ENCODE data around the gene KRTAP5-10. TPM values are rescaled to one million over a fixed set of nuclear protein-coding genes. Genes with fewer than 3 reads are reported as not detected.

The KRTAP5-10 gene
- total and polyA plus RNA-seq, 2 donors (not counting 3 experiments of a cell fraction or from before 2014, with no cell fraction given): not detected

GRCh38 chr11:71562120-71562519 is 3.2 kb upstream of the KRTAP5-10 start:
- DNase-seq (ENCODE audit: low read depth, low spot score): no peak
- dilution Hi-C loops (cut with MboI; ENCODE audit: extremely low pct_ligation_motif_present, low sequenced_read_pairs): no loop called here

More at GRCh38 chr11:71562120-71562519, 3.2 kb upstream of the KRTAP5-10 start:
- H3K4me2 ChIP-seq (ENCODE audit: insufficient read depth, low read length): no peak overlapping the region
- H3K9ac ChIP-seq (replicated peaks; ENCODE audit: extremely low read depth, insufficient read depth, low read length): no peak overlapping the region
- H3K9me1 ChIP-seq (replicated peaks; ENCODE audit: control insufficient read depth, extremely low read depth, insufficient read depth, low read length): no peaks in the 10 kb centered on the region
- BruUV-seq (replicated peaks): no TSS peak
- no peak for TF ChIP-seq MYC (IDR thresholded peaks at IDR 0.05; ENCODE audit: low read depth, low read length)
- no peak for TF ChIP-seq FOS (IDR thresholded peaks at IDR 0.05; ENCODE audit: borderline replicate concordance, insufficient read depth, low read length)
- TF ChIP-seq POLR2AphosphoS5 (IDR thresholded peaks at IDR 0.05; ENCODE audit: insufficient read depth, low read depth, low read length): no peak
- TF ChIP-seq JUN (IDR thresholded peaks at IDR 0.05; ENCODE audit: borderline replicate concordance, insufficient read depth, insufficient read length, low read depth): no peak
- TF ChIP-seq EZH2 (IDR thresholded peaks at IDR 0.05; ENCODE audit: borderline replicate concordance, low read depth, low read length, severe bottlenecking): no peak
- no peak for TF ChIP-seq POLR2A (IDR thresholded peaks at IDR 0.05; ENCODE audit: low read depth, low read length)
- no peak for TF ChIP-seq MAX (IDR thresholded peaks at IDR 0.05; ENCODE audit: insufficient read depth, insufficient read length)
- TF ChIP-seq CTCF (IDR thresholded peaks at IDR 0.05; ENCODE audit: extremely low read depth in 1 of 2, insufficient read depth in 1 of 2, low read depth in 1 of 2, low read length in 2 of 2): no peak
- no peak for TF ChIP-seq GATA2 (IDR thresholded peaks at IDR 0.05; ENCODE audit: insufficient read depth, insufficient read length, low read depth, low read length)
- intact Hi-C loops (cut with micrococcal nuclease): loop anchor here (5.0 kb wide), 1 partner anchor 115 kb away; the partner anchor contains the start of gene DHCR7
- ChIA-PET POLR2A (no interaction called here), CTCF (interaction anchor here (0.6 kb wide), 1 partner anchor 1079 kb away, joined by 3 read pairs; no protein-coding TSS in a partner anchor)
- H3K27ac ChIP-seq (ENCODE audit: insufficient read depth, low read depth, low read length): no peak overlapping the region
- H3K4me3 ChIP-seq (replicated peaks in 1 of 3; ENCODE audit: insufficient read depth in 1 of 3, low read depth in 1 of 3, low read length in 3 of 3): no peak overlapping the region
- no peaks in the 10 kb centered on the region for H4K20me1 ChIP-seq (replicated peaks; ENCODE audit: control insufficient read depth, extremely low read depth, insufficient read depth, low read length)
- no peaks in the 10 kb centered on the region for H3K79me2 ChIP-seq (ENCODE audit: control insufficient read depth, insufficient read depth, low read length)
- FAIRE-seq: no peak
- no peaks in the 10 kb centered on the region for H3K9me3 ChIP-seq (replicated peaks; ENCODE audit: control insufficient read depth, insufficient read depth, low read length)
- no peaks in the 10 kb centered on the region for H3K36me3 ChIP-seq (ENCODE audit: control insufficient read depth in 2 of 2, extremely low read depth in 1 of 2, insufficient read depth in 2 of 2, low read length in 2 of 2)
- no peaks in the 10 kb centered on the region for H3K4me1 ChIP-seq (ENCODE audit: control insufficient read depth, extremely low read depth, insufficient read depth, low read length)
- H2AFZ ChIP-seq (ENCODE audit: low read depth, low read length): no peak overlapping the region
- peaks cover 0 to 5% of the 10 kb centered on the region in 2 experiments for H3K27me3 ChIP-seq (ENCODE audit: control insufficient read depth in 2 of 2, insufficient read depth in 2 of 2, low read length in 2 of 2)
